Skin of body (tissue), 2 donors: ENCODE measurements around the gene SARNP. TPM values are rescaled to one million over a fixed set of nuclear protein-coding genes. Genes with fewer than 3 reads are reported as not detected.

ENCODE experiments used
- DNase-seq: peaks from one replicate; lab custom pipeline; 2025; lab: John Stamatoyannopoulos, UW
- total RNA-seq: library from RNA; depleted of rRNA; stranded (reverse); fragments of >200 nt; gene quantifications from one replicate; pipeline ENCODE4 v1.2.3, GENCODE V29; 2014

SARNP gene
- total RNA-seq, 1 donor from 2014 or later = 57.3 TPM

- no peak for DNase-seq
Measured at GRCh38 chr12:55726971-55727370, 90.6 kb downstream of the SARNP start.

GRCh38 chr12:55725556-55725955, 92.0 kb downstream of the SARNP start:
- DNase-seq = no peak

GRCh38 chr12:55724940-55725309, 92.6 kb downstream of the SARNP start:
- no peak for DNase-seq

- DNase-seq = peak; percentile 49
Measured at GRCh38 chr12:55724226-55724939, 93.1 kb downstream of the SARNP start.

GRCh38 chr12:55723516-55724225, 93.9 kb downstream of the SARNP start:
- DNase-seq = no peak

GRCh38 chr12:55722948-55723347, 94.6 kb downstream of the SARNP start:
- DNase-seq = no peak

GRCh38 chr12:55721601-55722213, 95.8 kb downstream of the SARNP start:
- no peak for DNase-seq

- peak; percentile 48 for DNase-seq
Measured at GRCh38 chr12:55720894-55721444, 96.6 kb downstream of the SARNP start.

- DNase-seq = no peak
Measured at GRCh38 chr12:55720071-55720564, 97.4 kb downstream of the SARNP start, which contains the start of gene RDH5. Gene RDH5 (plus strand): TSS chr12:55720393. CDS start chr12:55721185, 792 bp downstream.

- DNase-seq = no peak
Measured at GRCh38 chr12:55719371-55719770, 98.2 kb downstream of the SARNP start.

- DNase-seq = peak; percentile 78
Measured at GRCh38 chr12:55718624-55719275, 98.8 kb downstream of the SARNP start.

- DNase-seq = peak; percentile 61
Measured at GRCh38 chr12:55718015-55718414, 99.5 kb downstream of the SARNP start.

- peak; percentile 19 for DNase-seq
Measured at GRCh38 chr12:55717011-55718007, 100.2 kb downstream of the SARNP start.

GRCh38 chr12:55716582-55716957, 101.0 kb downstream of the SARNP start:
- DNase-seq = no peak

- DNase-seq = peak; percentile 81
Measured at GRCh38 chr12:55715833-55716581, 101.5 kb downstream of the SARNP start, which contains the start of gene BLOC1S1. Gene BLOC1S1 (plus strand): TSS chr12:55716046. CDS start chr12:55716052, 6 bp downstream.

GRCh38 chr12:55715169-55715764, 102.3 kb downstream of the SARNP start:
- DNase-seq = no peak

- no peak for DNase-seq
Measured at GRCh38 chr12:55713721-55714120, 103.8 kb downstream of the SARNP start.

- no peak for DNase-seq
Measured at GRCh38 chr12:55712700-55713415, 104.7 kb downstream of the SARNP start.
